K562 treated with DMSO at 1 percent for 24 hours (cell line): ENCODE measurements around the gene SEBOX. TPM values are rescaled to one million over a fixed set of nuclear protein-coding genes. Genes with fewer than 3 reads are reported as not detected.

Experiments used
- total RNA-seq: library from RNA; unstranded; fragments of 300-600 nt; gene quantifications from 2 replicates; pipeline ENCODE4 v1.2.3, GENCODE V29; 2022; ENCODE audit warnings: low read depth; ENCODE audit not compliant: insufficient read depth

SEBOX gene
- not detected in 2 replicates for total RNA-seq

GRCh38 chr17:28364665-28365363 lies at the start of gene SEBOX:
Gene SEBOX, minus strand, starts transcription at chr17:28365199. Its CDS starts 48 bp downstream, at chr17:28365151.

GRCh38 chr17:28405632-28406472 lies 40.9 kb upstream of the SEBOX start, which contains the start of gene SLC46A1:
Gene SLC46A1, minus strand, starts transcription at chr17:28406212. Its CDS starts 98 bp downstream, at chr17:28406114.

GRCh38 chr17:28371245-28372202 lies 6.5 kb upstream of the SEBOX start, which contains the start of gene SARM1:
Gene SARM1, plus strand, starts transcription at chr17:28371694. Its CDS starts 339 bp downstream, at chr17:28372033.

GRCh38 chr17:28370035-28370743 lies 5.2 kb upstream of the SEBOX start, which contains the start of gene VTN:
Gene VTN, minus strand, starts transcription at chr17:28370307. Its CDS starts 104 bp downstream, at chr17:28370203.

GRCh38 chr17:28357061-28357900 lies 7.7 kb downstream of the SEBOX start, which contains the start of gene POLDIP2:
Gene POLDIP2, minus strand, starts transcription at chr17:28357527. Its CDS starts 79 bp downstream, at chr17:28357448.

GRCh38 chr17:28335201-28335958 lies 29.6 kb downstream of the SEBOX start, which contains the start of the genes IFT20 and TNFAIP1:
Gene IFT20, minus strand, starts transcription at chr17:28335472. Its CDS starts 3,487 bp downstream, at chr17:28331985.
Gene TNFAIP1, plus strand, starts transcription at chr17:28335761. Its CDS starts 3,761 bp downstream, at chr17:28339522.

GRCh38 chr17:28318759-28319597 lies 46.0 kb downstream of the SEBOX start, which contains the start of gene TMEM97:
Gene TMEM97, plus strand, starts transcription at chr17:28319200. Its CDS starts 40 bp downstream, at chr17:28319240.

Other genes starting within 250 kb of the SEBOX start
- gene TMEM97, start 46.0 kb downstream of the SEBOX start, total RNA-seq, result 27.9 and 29.0 TPM in 2 replicates
- 39.5 and 43.3 TPM in 2 replicates for gene IFT20, start 29.7 kb downstream of the SEBOX start, total RNA-seq
- 20.1 and 20.4 TPM in 2 replicates for gene TNFAIP1, start 29.4 kb downstream of the SEBOX start, total RNA-seq
- 91.1 and 93.0 TPM in 2 replicates for gene POLDIP2, start 7.7 kb downstream of the SEBOX start, total RNA-seq
- gene VTN, start 5.1 kb upstream of the SEBOX start, total RNA-seq, result 0.49 and 1.5 TPM in 2 replicates
- 0.57 and 0.87 TPM in 2 replicates for gene SARM1, start 6.5 kb upstream of the SEBOX start, total RNA-seq
- 4.1 and 4.9 TPM in 2 replicates for gene SLC46A1, start 41.0 kb upstream of the SEBOX start, total RNA-seq
- not detected in 2 replicates for gene SLC13A2, start 108.4 kb upstream of the SEBOX start, total RNA-seq
- not detected in 2 replicates for gene FOXN1, start 141.1 kb upstream of the SEBOX start, total RNA-seq
- 47.2 TPM in 2 replicates for gene UNC119, start 187.4 kb upstream of the SEBOX start, total RNA-seq
- 110 and 111 TPM in 2 replicates for gene PIGS, start 206.3 kb upstream of the SEBOX start, total RNA-seq
- gene ALDOC, start 211.7 kb upstream of the SEBOX start, total RNA-seq, result 74.9 and 81.6 TPM in 2 replicates
- gene SPAG5, start 233.8 kb upstream of the SEBOX start, total RNA-seq, result 133 and 134 TPM in 2 replicates
- 12.5 and 13.3 TPM in 2 replicates for gene RSKR, start 249.0 kb upstream of the SEBOX start, total RNA-seq